Chondrocyte (in vitro differentiated cells): ENCODE data around the gene ZCCHC2. TPM values are rescaled to one million over a fixed set of nuclear protein-coding genes. Genes with fewer than 3 reads are reported as not detected.

Experiments
- DNase-seq: peaks from one replicate; pipeline ENCODE4 v3.0.0; 2021; ENCODE audit warnings: mixed read lengths, low spot score
- H3K27ac Mint-ChIP-seq: one replicate; pipeline ENCODE4 v1.8.0; 2021; ENCODE audit warnings: mild to moderate bottlenecking, moderate library complexity, mixed read lengths; ENCODE audit not compliant: unreplicated experiment
- H3K27me3 Mint-ChIP-seq: 2 replicates; pipeline ENCODE4 v1.8.0; 2021; ENCODE audit warnings: low read depth, mixed read lengths
- H3K36me3 Mint-ChIP-seq: 2 replicates; pipeline ENCODE4 v1.8.0; 2021; ENCODE audit warnings: low read depth, mixed read lengths
- H3K4me1 Mint-ChIP-seq: 2 replicates; pipeline ENCODE4 v1.8.0; 2021; ENCODE audit warnings: low read depth, mild to moderate bottlenecking, mixed read lengths
- H3K4me3 Mint-ChIP-seq: one replicate; pipeline ENCODE4 v1.8.0; 2021; ENCODE audit warnings: mild to moderate bottlenecking, moderate library complexity, mixed read lengths; ENCODE audit not compliant: unreplicated experiment
- H3K9me3 Mint-ChIP-seq: 2 replicates; pipeline ENCODE4 v1.8.0; 2021; ENCODE audit warnings: low read depth, mixed read lengths
- CTCF ChIP-seq: fragments of 200-600 bp; sonication (generic); IDR thresholded peaks from 2 replicates; pipeline ENCODE4 v1.5.0; 2021; ENCODE audit warnings: antibody characterized with exemption, mild to moderate bottlenecking, moderate library complexity
- total RNA-seq: library from RNA; stranded (reverse); gene quantifications from 3 replicates; pipeline ENCODE4 v1.2.1, GENCODE V29; 2021

The ZCCHC2 gene
- total RNA-seq, 1 donor from 2014 or later: 12.6 TPM

GRCh38 chr18:62486290-62486964 lies 36.4 kb upstream of the ZCCHC2 start:
- no peak for TF ChIP-seq CTCF
- H3K4me3 Mint-ChIP-seq: no peak overlapping the region
- H3K27me3 Mint-ChIP-seq: peaks cover 5% of the 10 kb centered on the region
- peaks cover 7% of the 10 kb centered on the region for H3K9me3 Mint-ChIP-seq
- peaks cover 12% of the 10 kb centered on the region for H3K4me1 Mint-ChIP-seq
- H3K36me3 Mint-ChIP-seq: peaks cover 1% of the 10 kb centered on the region
- no peak overlapping the region for H3K27ac Mint-ChIP-seq
- DNase-seq: no peak

GRCh38 chr18:62487161-62487560 lies 35.7 kb upstream of the ZCCHC2 start:
- TF ChIP-seq CTCF: no peak
- Mint-ChIP-seq H3K4me3 (no peak overlapping the region), H3K27me3 (peaks cover 5% of the 10 kb centered on the region), H3K9me3 (no peaks in the 10 kb centered on the region), H3K27ac (no peak overlapping the region), H3K36me3 (no peaks in the 10 kb centered on the region), H3K4me1 (peaks cover 12% of the 10 kb centered on the region)
- DNase-seq: no peak

GRCh38 chr18:62490967-62491695 lies 31.7 kb upstream of the ZCCHC2 start:
- Mint-ChIP-seq H3K4me3 (no peak overlapping the region), H3K36me3 (no peaks in the 10 kb centered on the region), H3K9me3 (no peaks in the 10 kb centered on the region), H3K27me3 (peaks cover 2% of the 10 kb centered on the region), H3K4me1 (peaks cover 4% of the 10 kb centered on the region), H3K27ac (no peak overlapping the region)
- DNase-seq: no peak
- TF ChIP-seq CTCF: no peak

- H3K4me3 Mint-ChIP-seq: no peak overlapping the region
- no peak overlapping the region for H3K27ac Mint-ChIP-seq
- peak; percentile 30 for DNase-seq
- peaks cover 9% of the 10 kb centered on the region for H3K27me3 Mint-ChIP-seq
- no peaks in the 10 kb centered on the region for H3K4me1 Mint-ChIP-seq
- TF ChIP-seq CTCF: no peak
- no peaks in the 10 kb centered on the region for H3K36me3 Mint-ChIP-seq
- H3K9me3 Mint-ChIP-seq: no peaks in the 10 kb centered on the region
Measured at GRCh38 chr18:62493033-62493862, 29.6 kb upstream of the ZCCHC2 start.

GRCh38 chr18:62494764-62495163 lies 28.1 kb upstream of the ZCCHC2 start:
- Mint-ChIP-seq H3K27me3 (peaks cover 12% of the 10 kb centered on the region), H3K9me3 (no peaks in the 10 kb centered on the region), H3K4me1 (no peaks in the 10 kb centered on the region), H3K4me3 (no peak overlapping the region), H3K27ac (no peak overlapping the region), H3K36me3 (no peaks in the 10 kb centered on the region)
- TF ChIP-seq CTCF: no peak
- no peak for DNase-seq
